Gastroesophageal sphincter (tissue), 4 donors: ENCODE data around the gene DPYD. TPM values are rescaled to one million over a fixed set of nuclear protein-coding genes. Genes with fewer than 3 reads are reported as not detected.
A peak's percentile ranks its signal among the peaks of the same experiment; 100 is the strongest.

Experiments used
- ATAC-seq: fragments of 150-250 bp; one replicate; pipeline ENCODE4 v1.9.1; 2016; ENCODE audit warnings: mild to moderate bottlenecking, moderate library complexity
- H3K27ac ChIP-seq, 4 donors: fragments of 200-600 bp; sonication (generic) in 3 of 4; 1 replicate in 3 of 4; 2 replicates in 1 of 4; pipeline ENCODE4 v1.5.1; 2016 to 2019
- H3K27me3 ChIP-seq: fragments of 200-600 bp; sonication (generic); one replicate; pipeline ENCODE4 v1.5.1; 2019
- H3K36me3 ChIP-seq, 2 donors: fragments of 200-600 bp; sonication (generic); one replicate each; pipeline ENCODE4 v1.5.1; 2019; ENCODE audit warnings: control low read depth in 1 of 2
- H3K4me1 ChIP-seq, 3 donors: fragments of 200-600 bp; sonication (generic); 1 replicate in 2 of 3; 2 replicates in 1 of 3; pipeline ENCODE4 v1.5.1; 2016 to 2019; ENCODE audit warnings: control low read depth in 2 of 3
- H3K4me3 ChIP-seq, 2 donors: fragments of 200-600 bp; sonication (generic); one replicate each; pipeline ENCODE4 v1.5.1; 2019; ENCODE audit warnings: mild to moderate bottlenecking in 1 of 2, moderate library complexity in 1 of 2
- H3K9me3 ChIP-seq, 3 donors: fragments of 200-600 bp; sonication (generic); one replicate each; pipeline ENCODE4 v1.5.1; 2017 to 2019; ENCODE audit warnings: control low read depth in 2 of 3
- CTCF ChIP-seq, 4 experiments: fragments of 200-600 bp in 2 of 4; fragments of 450-650 bp in 2 of 4; sonication (generic) in 1 of 4; IDR thresholded peaks; one replicate each; pipeline ENCODE4 v1.5.1; 2017 to 2019; ENCODE audit warnings: antibody characterized with exemption in 4 of 4, mild to moderate bottlenecking in 2 of 4, moderate library complexity in 2 of 4
- EP300 ChIP-seq: sonication (generic); formaldehyde crosslinking; IDR thresholded peaks from one replicate; pipeline ENCODE4 v1.6.1; 2017; ENCODE audit warnings: antibody characterized with exemption, mild to moderate bottlenecking
- POLR2A ChIP-seq, 2 donors: fragments of 450-650 bp; IDR thresholded peaks; one replicate each; pipeline ENCODE4 v1.6.1; 2017; ENCODE audit warnings: antibody characterized with exemption in 2 of 2, mild to moderate bottlenecking in 2 of 2, moderate library complexity in 1 of 2
- POLR2AphosphoS5 ChIP-seq: sonication (generic); formaldehyde crosslinking; IDR thresholded peaks from one replicate; pipeline ENCODE4 v1.6.1; 2017; ENCODE audit warnings: antibody characterized with exemption
- WGBS, 2 donors: methylation state at CpG; one replicate each; pipeline ENCODE4 v1.1.5; 2018; ENCODE audit warnings: low coverage in 1 of 2; 5-methylcytosine and 5-hydroxymethylcytosine counted together
- total RNA-seq, 4 donors: library from RNA; depleted of rRNA; stranded (reverse); fragments of >200 nt; gene quantifications; one replicate each; pipeline ENCODE4 v1.1.0, GENCODE V29; 2016

The DPYD gene
- total RNA-seq, 4 donors from 2014 or later = 31.2 to 53.0 (median 43.2) TPM

GRCh38 chr1:97903626-97904025 is 17.2 kb downstream of the DPYD start:
- H3K27me3 ChIP-seq = no peaks in the 10 kb centered on the region
- no peak for TF ChIP-seq POLR2A (IDR thresholded peaks at IDR 0.05)
- no peak for TF ChIP-seq POLR2AphosphoS5
- TF ChIP-seq CTCF (IDR thresholded peaks at IDR 0.05) = no peak
- TF ChIP-seq EP300 = no peak
- no peaks in the 10 kb centered on the region for H3K36me3 ChIP-seq
- H3K27ac ChIP-seq = no peak overlapping the region
- no peaks in the 10 kb centered on the region for H3K9me3 ChIP-seq
- ATAC-seq = no peak
- peaks cover 5 to 25% (median 6%) of the 10 kb centered on the region in 3 donors for H3K4me1 ChIP-seq
- WGBS, 2 donors = 7 to 14% methylated on average over 1 of the region's 1 CpG
- no peak overlapping the region for H3K4me3 ChIP-seq

DNA sequence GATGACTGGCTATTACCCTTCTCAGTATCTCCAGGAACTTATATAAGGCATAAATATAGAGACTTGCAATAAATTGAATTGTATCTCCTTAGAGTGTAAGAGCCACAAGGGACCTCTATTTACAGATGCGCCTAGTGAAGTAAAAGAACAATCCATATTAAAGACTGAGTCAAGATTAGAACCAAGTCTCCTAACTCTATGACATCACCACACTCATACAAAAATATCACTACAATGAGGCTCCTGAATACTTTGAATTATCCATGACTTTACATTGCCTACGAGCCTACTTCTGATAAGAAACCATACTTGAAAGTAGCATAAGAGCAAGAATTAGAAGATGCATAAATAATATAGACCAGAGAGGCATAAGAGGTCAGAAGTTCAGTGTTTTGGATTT is 18.8 kb downstream of the DPYD start:
- no peak for TF ChIP-seq POLR2AphosphoS5
- no peak for TF ChIP-seq POLR2A (IDR thresholded peaks at IDR 0.05)
- TF ChIP-seq EP300 = no peak
- TF ChIP-seq CTCF (IDR thresholded peaks at IDR 0.05) = no peak
- 90 to 92% methylated on average over 2 of the region's 2 CpGs for WGBS, 2 donors
- Histone ChIP-seq H3K36me3 (no peaks in the 10 kb centered on the region), H3K9me3 (no peaks in the 10 kb centered on the region), H3K4me1 (peaks cover 5 to 20% (median 6%) of the 10 kb centered on the region in 3 donors), H3K4me3 (no peak overlapping the region), H3K27ac (no peak overlapping the region), H3K27me3 (no peaks in the 10 kb centered on the region)
- ATAC-seq = no peak

GRCh38 chr1:97901017-97901658 is 19.7 kb downstream of the DPYD start:
- no peak for TF ChIP-seq EP300
- TF ChIP-seq POLR2A (IDR thresholded peaks at IDR 0.05) = no peak
- no peak for TF ChIP-seq POLR2AphosphoS5
- no peak for TF ChIP-seq CTCF (IDR thresholded peaks at IDR 0.05)
- 71 to 79% methylated on average over 2 of the region's 2 CpGs for WGBS, 2 donors

GRCh38 chr1:97898948-97899347 is 21.9 kb downstream of the DPYD start:
- Histone ChIP-seq H3K36me3 (no peaks in the 10 kb centered on the region), H3K27ac (no peak overlapping the region), H3K27me3 (no peaks in the 10 kb centered on the region), H3K4me3 (no peak overlapping the region), H3K4me1 (peaks cover 2 to 12% (median 3%) of the 10 kb centered on the region in 3 donors), H3K9me3 (no peaks in the 10 kb centered on the region)
- 63 to 66% methylated on average over 3 of the region's 3 CpGs for whole genome bisulfite sequencing, 2 donors
- no peak for ATAC-seq
- no peak for TF ChIP-seq POLR2AphosphoS5
- TF ChIP-seq EP300 = no peak
- no peak for TF ChIP-seq POLR2A (IDR thresholded peaks at IDR 0.05)
- TF ChIP-seq CTCF (IDR thresholded peaks at IDR 0.05) = no peak

More at GRCh38 chr1:97901017-97901658, 19.7 kb downstream of the DPYD start:
- peaks cover 5 to 16% (median 6%) of the 10 kb centered on the region in 3 donors for H3K4me1 ChIP-seq
- no peaks in the 10 kb centered on the region for H3K9me3 ChIP-seq
- H3K36me3 ChIP-seq = no peaks in the 10 kb centered on the region
- H3K27me3 ChIP-seq = no peaks in the 10 kb centered on the region
- H3K4me3 ChIP-seq = no peak overlapping the region
- no peak overlapping the region for H3K27ac ChIP-seq
- ATAC-seq = peak; percentile 51

DNA sequence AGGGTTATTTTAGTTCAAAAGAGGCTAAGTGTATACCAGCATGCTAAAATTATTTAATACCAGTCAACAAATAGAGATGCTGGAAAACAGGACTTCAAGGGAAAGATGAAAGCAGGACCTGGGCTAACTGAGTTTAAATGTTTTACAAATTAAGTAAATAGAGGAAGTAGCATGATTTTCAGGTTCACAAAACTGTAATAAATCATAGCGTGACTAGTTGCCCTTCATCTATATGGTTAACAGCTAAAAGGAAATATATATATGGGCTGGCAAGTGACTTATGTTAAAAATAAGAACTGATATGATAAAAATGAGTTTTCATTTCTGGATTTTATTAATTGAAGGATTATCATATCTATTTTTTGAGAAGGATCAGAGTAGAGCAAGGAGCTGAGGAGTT is 25.6 kb downstream of the DPYD start:
- no peak overlapping the region for H3K4me3 ChIP-seq
- no peak overlapping the region for H3K27ac ChIP-seq
- H3K9me3 ChIP-seq = no peaks in the 10 kb centered on the region
- TF ChIP-seq POLR2AphosphoS5 (no peak), EP300 (no peak), POLR2A (IDR thresholded peaks at IDR 0.05) (no peak), CTCF (IDR thresholded peaks at IDR 0.05) (no peak)
- WGBS, 2 donors = 90 to 100% methylated on average over 1 of the region's 1 CpG
- no peaks in the 10 kb centered on the region for H3K36me3 ChIP-seq
- no peaks in the 10 kb centered on the region for H3K4me1 ChIP-seq
- H3K27me3 ChIP-seq = no peaks in the 10 kb centered on the region
- ATAC-seq = no peak
